K562 treated with DMSO at 1 percent for 24 hours (cell line): ENCODE measurements around the gene RXRB. TPM values are rescaled to one million over a fixed set of nuclear protein-coding genes. Genes with fewer than 3 reads are reported as not detected.

Experiments
- total RNA-seq: library from RNA; unstranded; fragments of 300-600 nt; gene quantifications from 2 replicates; pipeline ENCODE4 v1.2.3, GENCODE V29; 2022; ENCODE audit warnings: low read depth; ENCODE audit not compliant: insufficient read depth

The RXRB gene
- total RNA-seq = 42.1 and 43.1 TPM in 2 replicates

GRCh38 chr6:33200219-33201146, at the start of gene RXRB, which contains the start of gene SLC39A7:
RXRB (minus strand) TSS chr6:33200665; CDS start chr6:33200476, 189 bp downstream.
SLC39A7 (plus strand) TSS chr6:33200867; CDS start chr6:33201246, 379 bp downstream.

DNA sequence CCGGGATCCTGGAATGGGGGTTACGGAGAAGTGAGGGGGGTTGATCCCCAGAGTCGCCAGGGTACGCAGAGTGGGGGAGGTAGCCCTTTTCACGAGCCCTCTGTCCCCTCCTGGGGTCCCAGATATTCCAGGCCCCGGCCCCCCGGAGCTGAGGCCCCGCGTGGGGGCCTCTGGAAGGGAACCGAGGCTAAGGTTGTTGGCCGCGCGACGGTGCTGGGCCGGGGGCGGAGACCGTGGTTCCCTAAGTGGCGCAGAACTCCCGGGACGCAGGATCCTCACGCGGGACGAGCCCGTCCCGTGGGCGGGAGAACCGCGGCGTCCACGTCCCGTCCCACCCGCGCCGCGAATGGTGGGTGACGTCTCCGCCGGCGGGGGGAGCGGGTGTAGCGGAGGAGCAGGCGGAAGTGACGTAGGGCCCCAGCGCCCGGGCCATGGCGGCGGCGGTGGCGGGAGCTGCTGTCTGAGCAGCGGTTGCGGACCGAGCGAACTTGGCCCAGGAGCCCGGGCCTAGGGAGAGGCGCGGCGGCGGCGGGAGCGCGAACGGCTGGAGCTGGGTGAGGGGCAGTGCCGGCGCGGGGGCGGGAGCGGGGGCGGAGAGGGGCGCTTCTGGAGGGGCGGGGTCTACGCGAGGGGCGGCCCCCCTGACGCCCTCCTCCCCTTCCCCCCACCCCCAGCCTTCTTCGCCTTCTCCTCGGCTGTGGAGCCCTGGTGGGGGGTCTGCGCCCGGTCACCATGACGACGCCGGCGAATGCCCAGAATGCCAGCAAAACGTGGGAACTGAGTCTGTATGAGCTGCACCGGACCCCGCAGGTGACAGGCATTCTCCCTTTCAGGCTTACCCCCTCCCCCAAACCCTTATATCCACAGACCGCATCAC, 7.9 kb upstream of the RXRB start, which contains the start of gene RING1:
Gene RING1 (plus strand): TSS at position 410 of the 877 bp plus-strand sequence. CDS start 323 bp downstream, at position 733.

GRCh38 chr6:33204415-33205190, 4.1 kb upstream of the RXRB start, which contains the start of gene HSD17B8:
HSD17B8 (plus strand) TSS chr6:33204655; CDS start chr6:33204669, 14 bp downstream.

DNA sequence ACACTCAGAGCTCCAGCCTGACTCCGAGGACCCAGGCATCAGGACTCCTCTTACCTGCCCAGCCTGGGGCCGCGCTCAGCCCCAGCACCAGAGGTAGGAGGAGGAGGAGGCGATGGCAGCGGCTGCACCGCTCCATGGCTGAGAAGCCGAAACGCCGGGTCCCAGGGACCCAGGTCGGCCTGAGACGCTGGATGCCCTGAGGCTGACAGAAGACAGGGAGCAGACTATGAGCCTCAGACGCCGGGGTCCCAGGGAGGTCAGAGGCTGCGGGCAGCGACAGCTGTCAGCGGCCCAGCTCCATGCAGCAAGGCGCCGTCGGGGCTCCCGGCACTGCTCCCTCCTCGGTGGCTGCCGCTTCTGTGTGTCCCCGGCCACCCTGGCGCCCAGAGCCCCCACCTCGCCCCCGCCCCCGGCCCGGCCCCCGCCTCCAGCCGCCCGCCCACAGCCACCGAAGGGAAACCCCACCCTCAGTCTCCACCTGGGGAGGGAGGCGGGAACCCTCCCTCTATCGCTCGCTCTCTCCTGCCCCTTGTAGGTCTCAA, 8.3 kb downstream of the RXRB start, which contains the start of gene COL11A2:
Gene COL11A2 (minus strand): TSS at position 363 of the 542 bp plus-strand sequence. CDS start 227 bp downstream, at position 136.

Other genes starting within 250 kb of the RXRB start
- gene HLA-DMA, start 247.6 kb downstream of the RXRB start, total RNA-seq = 0.61 TPM in 1 of 2 replicates, not detected in the other
- 209 and 229 TPM in 2 replicates for gene BRD2, start 232.1 kb downstream of the RXRB start, total RNA-seq
- gene HLA-DOA, start 191.1 kb downstream of the RXRB start, total RNA-seq = not detected in 2 replicates
- 0.86 TPM in 1 of 2 replicates, not detected in the other for gene HLA-DPA1, start 127.0 kb downstream of the RXRB start, total RNA-seq
- gene HLA-DPB1, start 124.7 kb downstream of the RXRB start, total RNA-seq = 1.3 and 1.9 TPM in 2 replicates
- 0.25 TPM in 2 replicates for gene COL11A2, start 8.2 kb downstream of the RXRB start, total RNA-seq
- gene SLC39A7, start 202 bp upstream of the RXRB start, total RNA-seq = 159 and 162 TPM in 2 replicates
- gene HSD17B8, start 4.0 kb upstream of the RXRB start, total RNA-seq = 20.2 and 25.9 TPM in 2 replicates
- 82.7 and 82.9 TPM in 2 replicates for gene RING1, start 7.8 kb upstream of the RXRB start, total RNA-seq
- 42.4 and 43.5 TPM in 2 replicates for gene VPS52, start 71.2 kb upstream of the RXRB start, total RNA-seq
- 11,722 and 11,744 TPM in 2 replicates for gene RPS18, start 71.4 kb upstream of the RXRB start, total RNA-seq
- gene B3GALT4, start 76.5 kb upstream of the RXRB start, total RNA-seq = 5.7 and 6.9 TPM in 2 replicates
- 51.7 and 61.6 TPM in 2 replicates for gene WDR46, start 88.6 kb upstream of the RXRB start, total RNA-seq
- gene PFDN6, start 88.9 kb upstream of the RXRB start, total RNA-seq = 148 and 157 TPM in 2 replicates
- gene RGL2, start 98.3 kb upstream of the RXRB start, total RNA-seq = 29.8 and 32.5 TPM in 2 replicates
- gene TAPBP, start 113.4 kb upstream of the RXRB start, total RNA-seq = 206 and 216 TPM in 2 replicates
- gene ZBTB22, start 117.1 kb upstream of the RXRB start, total RNA-seq = 16.2 and 18.1 TPM in 2 replicates
- 64.0 and 65.4 TPM in 2 replicates for gene DAXX, start 122.3 kb upstream of the RXRB start, total RNA-seq
- 124 and 134 TPM in 2 replicates for gene KIFC1, start 191.2 kb upstream of the RXRB start, total RNA-seq
- 78.1 and 78.5 TPM in 2 replicates for gene PHF1, start 210.3 kb upstream of the RXRB start, total RNA-seq
- 408 and 423 TPM in 2 replicates for gene CUTA, start 217.4 kb upstream of the RXRB start, total RNA-seq
- 8.1 and 8.4 TPM in 2 replicates for gene SYNGAP1, start 219.4 kb upstream of the RXRB start, total RNA-seq